NCI-H524 treated with DMSO at 0.1 percent for 48 hours (cell line): Measurements from ENCODE around the gene RNF17.

Experiments used
- DNase-seq: peaks from one replicate; lab custom pipeline; 2025; lab: John Stamatoyannopoulos, UW

The RNF17 gene

GRCh38 chr13:24894972-24895300 is 131.0 kb downstream of the RNF17 start:
- DNase-seq, result no peak

GRCh38 chr13:24896061-24896460 is 132.1 kb downstream of the RNF17 start:
- no peak for DNase-seq

GRCh38 chr13:24897293-24897692 is 133.3 kb downstream of the RNF17 start:
- no peak for DNase-seq

GRCh38 chr13:24899601-24900000 is 135.6 kb downstream of the RNF17 start:
- no peak for DNase-seq

GRCh38 chr13:24900507-24900906 is 136.5 kb downstream of the RNF17 start:
- no peak for DNase-seq

- DNase-seq, result no peak
These were observed 141.3 kb downstream of the RNF17 start for GRCh38 chr13:24905242-24905641.

- no peak for DNase-seq
These were observed 142.3 kb downstream of the RNF17 start for GRCh38 chr13:24906268-24906667.

- no peak for DNase-seq
These were observed 146.6 kb downstream of the RNF17 start for GRCh38 chr13:24910502-24911132.

- no peak for DNase-seq
These were observed 147.4 kb downstream of the RNF17 start for GRCh38 chr13:24911133-24911908.

- DNase-seq, result no peak
These were observed 152.5 kb downstream of the RNF17 start for GRCh38 chr13:24916464-24916863.

GRCh38 chr13:24921003-24921402 is 157.0 kb downstream of the RNF17 start:
- DNase-seq, result no peak

GRCh38 chr13:24921881-24922280 is 157.9 kb downstream of the RNF17 start:
- DNase-seq, result no peak

GRCh38 chr13:24922387-24922744 is 158.4 kb downstream of the RNF17 start:
- no peak for DNase-seq

- peak; percentile 87 for DNase-seq
These were observed 159.0 kb downstream of the RNF17 start for GRCh38 chr13:24922745-24923591.

- no peak for DNase-seq
These were observed 161.6 kb downstream of the RNF17 start for GRCh38 chr13:24925318-24926231.

- DNase-seq, result no peak
These were observed 163.9 kb downstream of the RNF17 start for GRCh38 chr13:24927810-24928404.

GRCh38 chr13:24929196-24929595 is 165.2 kb downstream of the RNF17 start:
- DNase-seq, result no peak
